WTC11 (cell line): ENCODE data around the gene CYB561A3.

Experiments used
- CREB1 ChIP-seq: sonication (generic); formaldehyde crosslinking; IDR thresholded peaks from 2 replicates; pipeline ENCODE4 v1.8.0; 2023; ENCODE audit warnings: mild to moderate bottlenecking, missing genetic modification reagents
- HMGA2 ChIP-seq: fragments of 250-450 bp; sonication (Bioruptor Pico); IDR thresholded peaks from 2 replicates; pipeline ENCODE4 v1.4.0; 2021; ENCODE audit warnings: mild to moderate bottlenecking, moderate library complexity
- JUN ChIP-seq: sonication (generic); formaldehyde crosslinking; IDR thresholded peaks from 2 replicates; pipeline ENCODE4 v1.8.0; 2023; ENCODE audit warnings: mild to moderate bottlenecking, missing genetic modification reagents
- ZNF232 ChIP-seq: sonication (generic); formaldehyde crosslinking; IDR thresholded peaks from 2 replicates; pipeline ENCODE4 v1.8.0; 2022; ENCODE audit warnings: mild to moderate bottlenecking, missing genetic modification reagents
- TF ChIP-seq, protein P1 (sequence below): fragments of 200-600 bp; IDR thresholded peaks from 2 replicates; pipeline ENCODE4 v1.8.0; 2022; ENCODE audit warnings: antibody characterized with exemption
- TF ChIP-seq, protein P2 (sequence below): sonication (generic); formaldehyde crosslinking; IDR thresholded peaks from 2 replicates; pipeline ENCODE4 v1.8.0; 2022; ENCODE audit warnings: mild to moderate bottlenecking, missing genetic modification reagents
- TF ChIP-seq, protein P3 (sequence below): sonication (generic); formaldehyde crosslinking; IDR thresholded peaks from 2 replicates; pipeline ENCODE4 v1.8.1; 2022; ENCODE audit warnings: missing genetic modification reagents, borderline replicate concordance
- TF ChIP-seq, protein P4 (sequence below): sonication (generic); formaldehyde crosslinking; IDR thresholded peaks from 2 replicates; pipeline ENCODE4 v1.8.1; 2022; ENCODE audit warnings: low read depth, mild to moderate bottlenecking, moderate library complexity, missing genetic modification reagents, borderline replicate concordance
- TF ChIP-seq, protein P5 (sequence below): sonication (generic); formaldehyde crosslinking; IDR thresholded peaks from 2 replicates; pipeline ENCODE4 v1.8.0; 2023; ENCODE audit warnings: mild to moderate bottlenecking, missing genetic modification reagents
- TF ChIP-seq, protein P6 (sequence below): sonication (generic); formaldehyde crosslinking; IDR thresholded peaks from 2 replicates; pipeline ENCODE4 v1.8.0; 2023; ENCODE audit warnings: missing genetic modification reagents

DNA sequence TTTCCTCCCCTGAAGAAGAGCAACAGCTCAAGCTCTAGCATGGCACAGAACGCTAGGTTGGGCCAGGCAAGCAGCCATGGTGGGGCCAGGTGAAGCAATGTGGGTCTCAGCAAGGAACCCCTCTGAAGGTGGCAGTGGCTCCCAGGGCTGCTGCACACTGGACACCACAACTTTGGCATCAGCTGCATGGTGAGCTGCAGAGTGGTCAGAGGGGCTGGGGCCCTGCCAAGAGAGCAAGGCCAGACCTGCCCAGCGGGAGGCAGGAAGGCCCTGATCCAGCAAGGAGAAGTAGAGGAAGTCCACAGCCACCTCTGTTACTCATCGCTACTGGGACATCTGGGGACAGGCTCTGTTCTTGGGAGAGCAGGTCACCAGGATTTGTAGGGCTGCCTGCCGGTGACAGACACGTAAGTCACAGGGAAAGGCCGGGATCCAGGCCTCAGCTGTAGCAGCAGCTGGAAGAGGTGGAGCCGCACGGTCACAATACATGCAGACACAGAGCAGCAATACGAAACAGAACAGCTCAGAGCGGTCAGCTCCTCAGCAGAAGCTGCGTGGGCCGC lies 12.4 kb downstream of the CYB561A3 start:
- TF ChIP-seq, protein P1, sequence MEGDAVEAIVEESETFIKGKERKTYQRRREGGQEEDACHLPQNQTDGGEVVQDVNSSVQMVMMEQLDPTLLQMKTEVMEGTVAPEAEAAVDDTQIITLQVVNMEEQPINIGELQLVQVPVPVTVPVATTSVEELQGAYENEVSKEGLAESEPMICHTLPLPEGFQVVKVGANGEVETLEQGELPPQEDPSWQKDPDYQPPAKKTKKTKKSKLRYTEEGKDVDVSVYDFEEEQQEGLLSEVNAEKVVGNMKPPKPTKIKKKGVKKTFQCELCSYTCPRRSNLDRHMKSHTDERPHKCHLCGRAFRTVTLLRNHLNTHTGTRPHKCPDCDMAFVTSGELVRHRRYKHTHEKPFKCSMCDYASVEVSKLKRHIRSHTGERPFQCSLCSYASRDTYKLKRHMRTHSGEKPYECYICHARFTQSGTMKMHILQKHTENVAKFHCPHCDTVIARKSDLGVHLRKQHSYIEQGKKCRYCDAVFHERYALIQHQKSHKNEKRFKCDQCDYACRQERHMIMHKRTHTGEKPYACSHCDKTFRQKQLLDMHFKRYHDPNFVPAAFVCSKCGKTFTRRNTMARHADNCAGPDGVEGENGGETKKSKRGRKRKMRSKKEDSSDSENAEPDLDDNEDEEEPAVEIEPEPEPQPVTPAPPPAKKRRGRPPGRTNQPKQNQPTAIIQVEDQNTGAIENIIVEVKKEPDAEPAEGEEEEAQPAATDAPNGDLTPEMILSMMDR: no peak
- TF ChIP-seq CREB1 (no peak), HMGA2 (CRISPR knock-in tag) (no peak), JUN (no peak), ZNF232 (CRISPR knock-in tag) (no peak)
- TF ChIP-seq, protein P2, sequence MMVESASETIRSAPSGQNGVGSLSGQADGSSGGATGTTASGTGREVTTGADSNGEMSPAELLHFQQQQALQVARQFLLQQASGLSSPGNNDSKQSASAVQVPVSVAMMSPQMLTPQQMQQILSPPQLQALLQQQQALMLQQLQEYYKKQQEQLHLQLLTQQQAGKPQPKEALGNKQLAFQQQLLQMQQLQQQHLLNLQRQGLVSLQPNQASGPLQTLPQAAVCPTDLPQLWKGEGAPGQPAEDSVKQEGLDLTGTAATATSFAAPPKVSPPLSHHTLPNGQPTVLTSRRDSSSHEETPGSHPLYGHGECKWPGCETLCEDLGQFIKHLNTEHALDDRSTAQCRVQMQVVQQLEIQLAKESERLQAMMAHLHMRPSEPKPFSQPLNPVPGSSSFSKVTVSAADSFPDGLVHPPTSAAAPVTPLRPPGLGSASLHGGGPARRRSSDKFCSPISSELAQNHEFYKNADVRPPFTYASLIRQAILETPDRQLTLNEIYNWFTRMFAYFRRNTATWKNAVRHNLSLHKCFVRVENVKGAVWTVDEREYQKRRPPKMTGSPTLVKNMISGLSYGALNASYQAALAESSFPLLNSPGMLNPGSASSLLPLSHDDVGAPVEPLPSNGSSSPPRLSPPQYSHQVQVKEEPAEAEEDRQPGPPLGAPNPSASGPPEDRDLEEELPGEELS (CRISPR knock-in tag): no peak
- TF ChIP-seq, protein P3, sequence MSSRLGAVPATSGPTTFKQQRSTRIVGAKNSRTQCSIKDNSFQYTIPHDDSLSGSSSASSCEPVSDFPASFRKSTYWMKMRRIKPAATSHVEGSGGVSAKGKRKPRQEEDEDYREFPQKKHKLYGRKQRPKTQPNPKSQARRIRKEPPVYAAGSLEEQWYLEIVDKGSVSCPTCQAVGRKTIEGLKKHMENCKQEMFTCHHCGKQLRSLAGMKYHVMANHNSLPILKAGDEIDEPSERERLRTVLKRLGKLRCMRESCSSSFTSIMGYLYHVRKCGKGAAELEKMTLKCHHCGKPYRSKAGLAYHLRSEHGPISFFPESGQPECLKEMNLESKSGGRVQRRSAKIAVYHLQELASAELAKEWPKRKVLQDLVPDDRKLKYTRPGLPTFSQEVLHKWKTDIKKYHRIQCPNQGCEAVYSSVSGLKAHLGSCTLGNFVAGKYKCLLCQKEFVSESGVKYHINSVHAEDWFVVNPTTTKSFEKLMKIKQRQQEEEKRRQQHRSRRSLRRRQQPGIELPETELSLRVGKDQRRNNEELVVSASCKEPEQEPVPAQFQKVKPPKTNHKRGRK (CRISPR knock-in tag): no peak
- TF ChIP-seq, protein P4, sequence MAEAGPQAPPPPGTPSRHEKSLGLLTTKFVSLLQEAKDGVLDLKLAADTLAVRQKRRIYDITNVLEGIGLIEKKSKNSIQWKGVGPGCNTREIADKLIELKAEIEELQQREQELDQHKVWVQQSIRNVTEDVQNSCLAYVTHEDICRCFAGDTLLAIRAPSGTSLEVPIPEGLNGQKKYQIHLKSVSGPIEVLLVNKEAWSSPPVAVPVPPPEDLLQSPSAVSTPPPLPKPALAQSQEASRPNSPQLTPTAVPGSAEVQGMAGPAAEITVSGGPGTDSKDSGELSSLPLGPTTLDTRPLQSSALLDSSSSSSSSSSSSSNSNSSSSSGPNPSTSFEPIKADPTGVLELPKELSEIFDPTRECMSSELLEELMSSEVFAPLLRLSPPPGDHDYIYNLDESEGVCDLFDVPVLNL (CRISPR knock-in tag): no peak
- TF ChIP-seq, protein P5, sequence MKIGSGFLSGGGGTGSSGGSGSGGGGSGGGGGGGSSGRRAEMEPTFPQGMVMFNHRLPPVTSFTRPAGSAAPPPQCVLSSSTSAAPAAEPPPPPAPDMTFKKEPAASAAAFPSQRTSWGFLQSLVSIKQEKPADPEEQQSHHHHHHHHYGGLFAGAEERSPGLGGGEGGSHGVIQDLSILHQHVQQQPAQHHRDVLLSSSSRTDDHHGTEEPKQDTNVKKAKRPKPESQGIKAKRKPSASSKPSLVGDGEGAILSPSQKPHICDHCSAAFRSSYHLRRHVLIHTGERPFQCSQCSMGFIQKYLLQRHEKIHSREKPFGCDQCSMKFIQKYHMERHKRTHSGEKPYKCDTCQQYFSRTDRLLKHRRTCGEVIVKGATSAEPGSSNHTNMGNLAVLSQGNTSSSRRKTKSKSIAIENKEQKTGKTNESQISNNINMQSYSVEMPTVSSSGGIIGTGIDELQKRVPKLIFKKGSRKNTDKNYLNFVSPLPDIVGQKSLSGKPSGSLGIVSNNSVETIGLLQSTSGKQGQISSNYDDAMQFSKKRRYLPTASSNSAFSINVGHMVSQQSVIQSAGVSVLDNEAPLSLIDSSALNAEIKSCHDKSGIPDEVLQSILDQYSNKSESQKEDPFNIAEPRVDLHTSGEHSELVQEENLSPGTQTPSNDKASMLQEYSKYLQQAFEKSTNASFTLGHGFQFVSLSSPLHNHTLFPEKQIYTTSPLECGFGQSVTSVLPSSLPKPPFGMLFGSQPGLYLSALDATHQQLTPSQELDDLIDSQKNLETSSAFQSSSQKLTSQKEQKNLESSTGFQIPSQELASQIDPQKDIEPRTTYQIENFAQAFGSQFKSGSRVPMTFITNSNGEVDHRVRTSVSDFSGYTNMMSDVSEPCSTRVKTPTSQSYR: no peak
- TF ChIP-seq, protein P6, sequence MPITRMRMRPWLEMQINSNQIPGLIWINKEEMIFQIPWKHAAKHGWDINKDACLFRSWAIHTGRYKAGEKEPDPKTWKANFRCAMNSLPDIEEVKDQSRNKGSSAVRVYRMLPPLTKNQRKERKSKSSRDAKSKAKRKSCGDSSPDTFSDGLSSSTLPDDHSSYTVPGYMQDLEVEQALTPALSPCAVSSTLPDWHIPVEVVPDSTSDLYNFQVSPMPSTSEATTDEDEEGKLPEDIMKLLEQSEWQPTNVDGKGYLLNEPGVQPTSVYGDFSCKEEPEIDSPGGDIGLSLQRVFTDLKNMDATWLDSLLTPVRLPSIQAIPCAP (CRISPR knock-in tag): no peak
